Mesenchymal stem cell (in vitro differentiated cells and primary cell): ENCODE measurements around the gene ASAP2.

Experiments used
- DNase-seq: peaks from one replicate; pipeline ENCODE4 v3.0.0-alpha.2; 2013
- H2AFZ ChIP-seq: one replicate; pipeline ENCODE4 v1.6.1; 2013; ENCODE audit warnings: low read depth, mild to moderate bottlenecking, control low read depth, inconsistent platforms, low read length, moderate library complexity
- H2AK5ac ChIP-seq: 2 replicates; pipeline ENCODE4 v1.6.1; 2013; ENCODE audit warnings: low read length, moderate library complexity, mild to moderate bottlenecking, inconsistent platforms; ENCODE audit not compliant: severe bottlenecking
- H2BK120ac ChIP-seq: one replicate; pipeline ENCODE4 v1.6.1; 2013; ENCODE audit warnings: low read depth, mild to moderate bottlenecking, inconsistent platforms, low read length, moderate library complexity
- H2BK12ac ChIP-seq, 2 experiments: one replicate each; pipeline ENCODE4 v1.6.1; 2013; ENCODE audit warnings: inconsistent platforms in 2 of 2, low read length in 2 of 2, mild to moderate bottlenecking in 2 of 2, moderate library complexity in 2 of 2, control low read depth in 1 of 2
- H2BK15ac ChIP-seq: one replicate; pipeline ENCODE4 v1.6.1; 2013; ENCODE audit warnings: mild to moderate bottlenecking, low read depth, inconsistent platforms; ENCODE audit not compliant: poor library complexity, severe bottlenecking
- H2BK5ac ChIP-seq: 2 replicates; pipeline ENCODE4 v1.6.1; 2013; ENCODE audit warnings: low read depth, mild to moderate bottlenecking, low read length, control low read depth, inconsistent platforms; ENCODE audit not compliant: poor library complexity, severe bottlenecking
- H3K14ac ChIP-seq, 2 experiments: one replicate each; pipeline ENCODE4 v1.6.1; 2013; ENCODE audit warnings: inconsistent platforms in 2 of 2, low read length in 2 of 2, control low read depth in 1 of 2, mild to moderate bottlenecking in 1 of 2, moderate library complexity in 1 of 2
- H3K18ac ChIP-seq, 2 experiments: one replicate each; pipeline ENCODE4 v1.6.1; 2013; ENCODE audit warnings: inconsistent platforms in 2 of 2, low read length in 2 of 2, control low read depth in 1 of 2, low read depth in 1 of 2, mild to moderate bottlenecking in 1 of 2
- H3K23ac ChIP-seq, 2 experiments: one replicate each; pipeline ENCODE4 v1.6.1; 2013; ENCODE audit warnings: inconsistent platforms in 2 of 2, low read length in 2 of 2, mild to moderate bottlenecking in 2 of 2, moderate library complexity in 2 of 2, control low read depth in 1 of 2
- H3K27ac ChIP-seq: 2 replicates; pipeline ENCODE4 v1.5.1; 2013; ENCODE audit warnings: mild to moderate bottlenecking, moderate library complexity, low read length, control low read depth, inconsistent platforms; ENCODE audit not compliant: poor library complexity, severe bottlenecking
- H3K27me3 ChIP-seq, 2 experiments: 2 replicates each; pipeline versions ENCODE4 v1.6.1 to v1.7.0; 2013; ENCODE audit warnings: low read length in 2 of 2, mild to moderate bottlenecking in 2 of 2, moderate library complexity in 2 of 2, control low read depth in 1 of 2, inconsistent platforms in 1 of 2; ENCODE audit not compliant: control insufficient read depth in 1 of 2, insufficient read depth in 1 of 2
- H3K36me3 ChIP-seq, 2 experiments: 2 replicates each; pipeline versions ENCODE4 v1.6.1 to v1.7.0; 2013; ENCODE audit warnings: low read length in 2 of 2, control low read depth in 1 of 2, inconsistent platforms in 1 of 2, low read depth in 1 of 2, mild to moderate bottlenecking in 1 of 2; ENCODE audit not compliant: insufficient read depth in 2 of 2, control insufficient read depth in 1 of 2
- H3K4ac ChIP-seq, 2 experiments: one replicate each; pipeline ENCODE4 v1.6.1; 2013; ENCODE audit warnings: inconsistent platforms in 2 of 2, low read length in 2 of 2, mild to moderate bottlenecking in 2 of 2, moderate library complexity in 2 of 2, control low read depth in 1 of 2, low read depth in 1 of 2
- H3K4me1 ChIP-seq: 2 replicates; pipeline ENCODE4 v1.6.1; 2013; ENCODE audit warnings: low read depth, low read length, control low read depth; ENCODE audit not compliant: control insufficient read depth, insufficient read depth
- H3K4me2 ChIP-seq: 2 replicates; pipeline ENCODE4 v1.6.1; 2013; ENCODE audit warnings: low read length, mild to moderate bottlenecking, inconsistent platforms; ENCODE audit not compliant: poor library complexity, severe bottlenecking
- H3K4me3 ChIP-seq, 2 experiments: 2 replicates each; pipeline versions ENCODE4 v1.5.1 to v1.7.0; 2013; ENCODE audit warnings: low read length in 2 of 2, mild to moderate bottlenecking in 2 of 2, control low read depth in 1 of 2, low read depth in 1 of 2; ENCODE audit not compliant: insufficient read depth in 1 of 2
- H3K79me1 ChIP-seq: replicated peaks from 2 replicates; pipeline ENCODE4 v1.6.1; 2013; ENCODE audit warnings: mild to moderate bottlenecking, control low read depth, low read length, inconsistent platforms; ENCODE audit not compliant: poor library complexity, severe bottlenecking
- H3K9ac ChIP-seq: 2 replicates; pipeline ENCODE4 v1.7.0; 2013; ENCODE audit warnings: mild to moderate bottlenecking, low read length, moderate library complexity
- H3K9me3 ChIP-seq: 2 replicates; pipeline ENCODE4 v1.7.0; 2013; ENCODE audit warnings: mild to moderate bottlenecking, low read length; ENCODE audit not compliant: control insufficient read depth
- H4K8ac ChIP-seq: one replicate; pipeline ENCODE4 v1.6.1; 2013; ENCODE audit warnings: inconsistent platforms, mild to moderate bottlenecking, low read length, moderate library complexity
- H4K91ac ChIP-seq: one replicate; pipeline ENCODE4 v1.6.1; 2013; ENCODE audit warnings: mild to moderate bottlenecking, low read length, inconsistent platforms
- WGBS: methylation state at CpG from one replicate; pipeline ENCODE4 v1.1.7; 2013; ENCODE audit warnings: mixed read lengths; 5-methylcytosine and 5-hydroxymethylcytosine counted together

The ASAP2 gene

DNA sequence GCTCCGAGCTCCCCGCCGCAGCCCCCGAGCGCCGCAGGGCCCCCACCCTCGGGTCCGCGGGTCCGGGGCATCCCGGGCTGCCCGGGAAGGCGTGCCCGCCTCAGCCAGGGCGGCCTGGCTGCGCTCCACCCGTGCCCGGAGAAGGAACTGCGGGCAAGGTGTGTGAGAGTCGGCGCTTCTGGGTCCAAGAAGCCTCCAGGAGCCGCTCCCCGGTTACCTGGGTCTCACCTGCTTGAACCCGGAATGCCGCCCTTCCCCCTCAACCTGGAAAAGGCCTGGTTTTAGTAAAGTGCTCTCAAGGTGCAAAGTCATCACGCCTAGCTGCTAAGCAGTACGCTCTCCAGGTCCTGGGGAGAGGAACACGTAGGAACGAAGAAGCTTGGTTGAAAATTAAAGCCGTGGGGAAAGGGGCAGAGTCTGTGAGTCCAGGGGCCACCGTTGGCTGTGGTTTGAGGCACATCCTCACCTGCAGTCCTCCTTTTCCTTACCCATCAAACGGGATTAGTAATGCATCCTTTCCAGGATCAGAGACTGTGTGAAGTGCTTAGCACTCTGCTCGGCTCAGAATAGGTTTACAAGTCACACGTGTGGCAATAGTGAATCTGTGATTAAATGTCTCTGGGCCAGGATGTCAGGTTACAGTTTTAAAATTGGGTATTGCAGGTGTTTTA, 1.2 kb downstream of the ASAP2 start:
- H3K9me3 ChIP-seq, result no peaks in the 10 kb centered on the region
- peak overlapping the region; percentile 94 to 95 for H3K4me3 ChIP-seq

DNA sequence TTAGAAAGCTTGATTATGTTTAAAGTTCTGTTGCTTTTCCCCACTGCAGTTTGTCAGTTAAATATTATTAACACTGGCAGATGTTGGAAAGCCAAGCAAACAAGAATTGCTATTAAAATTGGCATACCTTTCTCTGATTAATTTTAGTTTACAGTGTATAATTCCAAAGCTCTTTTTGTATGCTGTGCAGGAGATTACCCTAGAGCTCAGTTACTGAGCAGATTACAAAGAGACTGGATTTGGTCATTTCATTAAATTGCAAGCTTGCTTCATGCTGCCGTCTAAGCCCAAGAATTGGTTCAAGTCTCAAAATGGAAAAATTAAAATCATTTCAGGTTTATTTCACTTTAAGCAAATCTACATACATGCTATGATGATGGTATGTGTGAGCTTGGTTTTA, 2.3 kb downstream of the ASAP2 start:
- 63% methylated on average over 1 of the region's 1 CpG for WGBS
- H3K4me2 ChIP-seq, result no peak overlapping the region
- no peak overlapping the region for H3K23ac ChIP-seq
- no peaks in the 10 kb centered on the region for H3K9me3 ChIP-seq
- no peak for DNase-seq
- no peaks in the 10 kb centered on the region for H3K27me3 ChIP-seq
- no peak overlapping the region for H2BK120ac ChIP-seq
- H3K4me1 ChIP-seq, result peaks cover 7% of the 10 kb centered on the region
- H2AK5ac ChIP-seq, result no peak overlapping the region
- no peak overlapping the region for H3K27ac ChIP-seq
- peak overlapping the region in 1 of 2 experiments; percentile 95 for H3K4me3 ChIP-seq
- no peak overlapping the region for H2BK15ac ChIP-seq
- no peak overlapping the region for H4K91ac ChIP-seq
- no peak overlapping the region for H3K18ac ChIP-seq
- H2BK5ac ChIP-seq, result no peak overlapping the region
- no peak overlapping the region for H2AFZ ChIP-seq
- peak overlapping the region; percentile 92 for H3K9ac ChIP-seq
- no peak overlapping the region for H2BK12ac ChIP-seq
- H3K4ac ChIP-seq, result no peak overlapping the region
- H3K36me3 ChIP-seq, result peaks cover 0 to 8% of the 10 kb centered on the region in 2 experiments
- H4K8ac ChIP-seq, result no peak overlapping the region
- peaks cover 20% of the 10 kb centered on the region for H3K79me1 ChIP-seq
- H3K14ac ChIP-seq, result no peak overlapping the region

More for the DNA sequence above, 1.2 kb downstream of the ASAP2 start:
- Histone ChIP-seq H3K4me1 (peaks cover 4% of the 10 kb centered on the region), H3K27ac (no peak overlapping the region), H3K23ac (peak overlapping the region; percentile 96), H2BK120ac (peak overlapping the region; percentile 95), H3K36me3 (peaks cover 0 to 8% of the 10 kb centered on the region in 2 experiments), H2BK15ac (peak overlapping the region; percentile 99), H4K91ac (peak overlapping the region; percentile 98), H3K18ac (peak overlapping the region; percentile 93 to 97), H2AFZ (no peak overlapping the region), H3K14ac (peak overlapping the region; percentile 47 to 83), H2AK5ac (no peak overlapping the region), H3K9ac (peak overlapping the region; percentile 92), H3K79me1 (peaks cover 12% of the 10 kb centered on the region), H2BK12ac (no peak overlapping the region), H4K8ac (peak overlapping the region; percentile 33), H3K27me3 (no peaks in the 10 kb centered on the region), H3K4me2 (peak overlapping the region; percentile 85), H3K4ac (peak overlapping the region; percentile 68 to 97), H2BK5ac (no peak overlapping the region)
- WGBS, result under 1% methylated on average over 34 of the region's 34 CpGs
- peak; percentile 45 for DNase-seq

DNA sequence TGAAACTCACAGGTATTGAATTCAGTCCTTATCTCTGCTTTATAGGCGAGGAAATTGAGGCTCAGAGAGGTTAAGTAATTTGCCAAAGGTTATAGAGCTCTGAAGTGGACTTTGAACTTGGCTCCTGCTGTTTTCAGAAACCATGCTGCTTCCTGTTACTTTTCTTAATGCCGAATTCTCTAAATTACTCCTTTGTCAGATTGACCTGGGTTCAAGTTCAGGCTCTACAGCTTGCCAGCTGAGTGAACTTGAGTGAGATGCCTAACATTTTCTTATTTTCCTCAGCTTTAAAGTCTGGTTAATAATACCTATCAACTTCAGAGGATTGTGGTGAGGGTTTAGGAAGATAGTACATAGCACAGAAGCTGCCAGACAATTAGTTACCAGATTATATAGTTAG, 3.4 kb downstream of the ASAP2 start:
- Histone ChIP-seq H3K4me3 (no peak overlapping the region), H4K91ac (no peak overlapping the region), H2BK15ac (no peak overlapping the region), H3K27ac (no peak overlapping the region), H3K18ac (no peak overlapping the region), H3K4ac (no peak overlapping the region), H2BK120ac (no peak overlapping the region), H2BK12ac (no peak overlapping the region), H2AK5ac (no peak overlapping the region), H3K4me2 (no peak overlapping the region), H3K27me3 (no peaks in the 10 kb centered on the region), H3K36me3 (peaks cover 0 to 8% of the 10 kb centered on the region in 2 experiments), H2BK5ac (no peak overlapping the region), H3K14ac (no peak overlapping the region), H3K9ac (peak overlapping the region; percentile 23), H4K8ac (no peak overlapping the region), H3K23ac (no peak overlapping the region), H3K79me1 (peaks cover 24% of the 10 kb centered on the region), H2AFZ (no peak overlapping the region), H3K9me3 (no peaks in the 10 kb centered on the region), H3K4me1 (peaks cover 7% of the 10 kb centered on the region)
- WGBS, result 89% methylated on average over 2 of the region's 2 CpGs
- DNase-seq, result no peak

DNA sequence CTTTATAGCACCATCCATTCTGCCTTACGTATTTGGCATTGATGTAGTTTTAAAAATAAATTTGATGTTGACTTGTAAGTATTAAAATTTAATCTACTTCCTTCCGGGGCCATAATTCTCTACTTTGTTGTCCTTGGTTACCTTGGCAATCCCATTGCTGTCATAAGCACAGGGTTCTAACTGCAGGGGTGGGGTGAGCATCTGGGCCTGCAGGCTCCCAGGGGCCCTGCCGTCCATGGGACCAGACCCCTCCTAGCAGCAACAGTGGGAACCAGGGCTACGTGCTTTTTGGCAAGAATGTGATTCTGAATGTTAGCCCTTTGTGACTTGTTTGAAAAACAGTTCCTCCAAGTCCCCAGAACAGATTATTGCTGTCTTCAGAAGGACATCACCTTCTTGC, 4.9 kb downstream of the ASAP2 start:
- H3K79me1 ChIP-seq, result peaks cover 26% of the 10 kb centered on the region
- peak overlapping the region; percentile 71 for H4K8ac ChIP-seq
- H3K18ac ChIP-seq, result no peak overlapping the region
- no peak overlapping the region for H2AFZ ChIP-seq
- no peaks in the 10 kb centered on the region for H3K27me3 ChIP-seq
- 82% methylated on average over 2 of the region's 4 CpGs for WGBS
- H3K4me3 ChIP-seq, result peak overlapping the region in 1 of 2 experiments; percentile 27
- DNase-seq, result no peak
- no peaks in the 10 kb centered on the region for H3K9me3 ChIP-seq
- no peak overlapping the region for H3K23ac ChIP-seq
- peak overlapping the region; percentile 71 for H3K9ac ChIP-seq
- no peak overlapping the region for H2AK5ac ChIP-seq
- H3K4me1 ChIP-seq, result peaks cover 8% of the 10 kb centered on the region
- H3K4me2 ChIP-seq, result no peak overlapping the region
- peak overlapping the region; percentile 74 for H2BK15ac ChIP-seq
- H4K91ac ChIP-seq, result no peak overlapping the region
- no peak overlapping the region for H2BK5ac ChIP-seq
- no peak overlapping the region for H3K27ac ChIP-seq
- H3K36me3 ChIP-seq, result peaks cover 0 to 8% of the 10 kb centered on the region in 2 experiments
- no peak overlapping the region for H2BK12ac ChIP-seq
- H3K14ac ChIP-seq, result no peak overlapping the region
- H3K4ac ChIP-seq, result no peak overlapping the region
- H2BK120ac ChIP-seq, result no peak overlapping the region
